ENCODE data around the gene PARP12.

Gene PARP12

DNA sequence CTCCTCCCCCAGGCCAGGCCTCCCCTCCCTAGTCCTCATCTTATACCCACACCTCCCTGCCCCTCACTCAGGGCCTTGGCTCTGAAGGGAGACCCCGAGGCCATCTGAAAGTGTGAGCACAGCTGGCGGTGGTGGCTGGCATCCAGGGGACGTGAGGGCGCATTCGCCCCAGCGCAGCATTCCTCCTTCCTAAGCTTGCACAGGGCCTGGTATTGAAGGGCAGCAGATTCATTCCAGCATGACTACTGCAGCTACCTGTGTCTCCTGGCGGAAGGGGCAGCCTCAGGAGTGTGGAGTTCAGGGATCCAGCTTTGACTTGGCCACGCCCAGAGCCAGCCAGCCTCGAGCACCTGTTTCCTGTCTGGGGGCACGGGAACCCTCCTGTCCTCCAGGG, 72.6 kb downstream of the PARP12 start:
- POLR2A ChIA-PET, result no interaction called here
- Histone ChIP-seq H3K36me3 (ENCODE audit: control insufficient read depth in 2 of 2, insufficient read depth in 1 of 2, low read length in 2 of 2) (no peaks in the 10 kb centered on the region), H3K9me3 (ENCODE audit: control insufficient read depth, insufficient read depth, low read depth, low read length) (no peaks in the 10 kb centered on the region), H3K27ac (ENCODE audit: extremely low read depth, low read depth, low read length) (no peak overlapping the region), H3K4me1 (ENCODE audit: control insufficient read depth, insufficient read depth, low read length) (no peaks in the 10 kb centered on the region), H3K4me3 (ENCODE audit: low read depth, low read length) (no peak overlapping the region)
- TF ChIP-seq ZNF792 (tag by site-specific recombination; IDR thresholded peaks at IDR 0.05) (no peak), GLI4 (tag by site-specific recombination; IDR thresholded peaks at IDR 0.05) (no peak), ZNF302 (tag by site-specific recombination; IDR thresholded peaks at IDR 0.05; ENCODE audit: low read depth) (no peak), MEIS1 (CRISPR knock-in tag; IDR thresholded peaks at IDR 0.05; ENCODE audit: borderline replicate concordance) (no peak), KLF9 (tag by site-specific recombination; IDR thresholded peaks at IDR 0.05; ENCODE audit: low read depth) (no peak), ZFHX2 (tag by site-specific recombination; conservative IDR thresholded peaks at IDR 0.05) (no peak), ZNF623 (tag by site-specific recombination; IDR thresholded peaks at IDR 0.05) (no peak), SCRT1 (tag by site-specific recombination; IDR thresholded peaks at IDR 0.05; ENCODE audit: borderline replicate concordance) (no peak), ZNF600 (tag by site-specific recombination; IDR thresholded peaks at IDR 0.05) (no peak), IKZF3 (tag by site-specific recombination; IDR thresholded peaks at IDR 0.05) (no peak), ZFP41 (tag by site-specific recombination; IDR thresholded peaks at IDR 0.05; ENCODE audit: borderline replicate concordance) (no peak), ZNF664 (tag by site-specific recombination; IDR thresholded peaks at IDR 0.05) (no peak), ZBTB48 (tag by site-specific recombination; IDR thresholded peaks at IDR 0.05) (no peak)
- TF ChIP-seq, protein P1, sequence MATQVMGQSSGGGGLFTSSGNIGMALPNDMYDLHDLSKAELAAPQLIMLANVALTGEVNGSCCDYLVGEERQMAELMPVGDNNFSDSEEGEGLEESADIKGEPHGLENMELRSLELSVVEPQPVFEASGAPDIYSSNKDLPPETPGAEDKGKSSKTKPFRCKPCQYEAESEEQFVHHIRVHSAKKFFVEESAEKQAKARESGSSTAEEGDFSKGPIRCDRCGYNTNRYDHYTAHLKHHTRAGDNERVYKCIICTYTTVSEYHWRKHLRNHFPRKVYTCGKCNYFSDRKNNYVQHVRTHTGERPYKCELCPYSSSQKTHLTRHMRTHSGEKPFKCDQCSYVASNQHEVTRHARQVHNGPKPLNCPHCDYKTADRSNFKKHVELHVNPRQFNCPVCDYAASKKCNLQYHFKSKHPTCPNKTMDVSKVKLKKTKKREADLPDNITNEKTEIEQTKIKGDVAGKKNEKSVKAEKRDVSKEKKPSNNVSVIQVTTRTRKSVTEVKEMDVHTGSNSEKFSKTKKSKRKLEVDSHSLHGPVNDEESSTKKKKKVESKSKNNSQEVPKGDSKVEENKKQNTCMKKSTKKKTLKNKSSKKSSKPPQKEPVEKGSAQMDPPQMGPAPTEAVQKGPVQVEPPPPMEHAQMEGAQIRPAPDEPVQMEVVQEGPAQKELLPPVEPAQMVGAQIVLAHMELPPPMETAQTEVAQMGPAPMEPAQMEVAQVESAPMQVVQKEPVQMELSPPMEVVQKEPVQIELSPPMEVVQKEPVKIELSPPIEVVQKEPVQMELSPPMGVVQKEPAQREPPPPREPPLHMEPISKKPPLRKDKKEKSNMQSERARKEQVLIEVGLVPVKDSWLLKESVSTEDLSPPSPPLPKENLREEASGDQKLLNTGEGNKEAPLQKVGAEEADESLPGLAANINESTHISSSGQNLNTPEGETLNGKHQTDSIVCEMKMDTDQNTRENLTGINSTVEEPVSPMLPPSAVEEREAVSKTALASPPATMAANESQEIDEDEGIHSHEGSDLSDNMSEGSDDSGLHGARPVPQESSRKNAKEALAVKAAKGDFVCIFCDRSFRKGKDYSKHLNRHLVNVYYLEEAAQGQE (tag by site-specific recombination; IDR thresholded peaks at IDR 0.05), result no peak
- TF ChIP-seq, protein P2, sequence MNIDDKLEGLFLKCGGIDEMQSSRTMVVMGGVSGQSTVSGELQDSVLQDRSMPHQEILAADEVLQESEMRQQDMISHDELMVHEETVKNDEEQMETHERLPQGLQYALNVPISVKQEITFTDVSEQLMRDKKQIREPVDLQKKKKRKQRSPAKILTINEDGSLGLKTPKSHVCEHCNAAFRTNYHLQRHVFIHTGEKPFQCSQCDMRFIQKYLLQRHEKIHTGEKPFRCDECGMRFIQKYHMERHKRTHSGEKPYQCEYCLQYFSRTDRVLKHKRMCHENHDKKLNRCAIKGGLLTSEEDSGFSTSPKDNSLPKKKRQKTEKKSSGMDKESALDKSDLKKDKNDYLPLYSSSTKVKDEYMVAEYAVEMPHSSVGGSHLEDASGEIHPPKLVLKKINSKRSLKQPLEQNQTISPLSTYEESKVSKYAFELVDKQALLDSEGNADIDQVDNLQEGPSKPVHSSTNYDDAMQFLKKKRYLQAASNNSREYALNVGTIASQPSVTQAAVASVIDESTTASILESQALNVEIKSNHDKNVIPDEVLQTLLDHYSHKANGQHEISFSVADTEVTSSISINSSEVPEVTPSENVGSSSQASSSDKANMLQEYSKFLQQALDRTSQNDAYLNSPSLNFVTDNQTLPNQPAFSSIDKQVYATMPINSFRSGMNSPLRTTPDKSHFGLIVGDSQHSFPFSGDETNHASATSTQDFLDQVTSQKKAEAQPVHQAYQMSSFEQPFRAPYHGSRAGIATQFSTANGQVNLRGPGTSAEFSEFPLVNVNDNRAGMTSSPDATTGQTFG (tag by site-specific recombination; IDR thresholded peaks at IDR 0.05; ENCODE audit: borderline replicate concordance), result no peak
- TF ChIP-seq, protein P3, sequence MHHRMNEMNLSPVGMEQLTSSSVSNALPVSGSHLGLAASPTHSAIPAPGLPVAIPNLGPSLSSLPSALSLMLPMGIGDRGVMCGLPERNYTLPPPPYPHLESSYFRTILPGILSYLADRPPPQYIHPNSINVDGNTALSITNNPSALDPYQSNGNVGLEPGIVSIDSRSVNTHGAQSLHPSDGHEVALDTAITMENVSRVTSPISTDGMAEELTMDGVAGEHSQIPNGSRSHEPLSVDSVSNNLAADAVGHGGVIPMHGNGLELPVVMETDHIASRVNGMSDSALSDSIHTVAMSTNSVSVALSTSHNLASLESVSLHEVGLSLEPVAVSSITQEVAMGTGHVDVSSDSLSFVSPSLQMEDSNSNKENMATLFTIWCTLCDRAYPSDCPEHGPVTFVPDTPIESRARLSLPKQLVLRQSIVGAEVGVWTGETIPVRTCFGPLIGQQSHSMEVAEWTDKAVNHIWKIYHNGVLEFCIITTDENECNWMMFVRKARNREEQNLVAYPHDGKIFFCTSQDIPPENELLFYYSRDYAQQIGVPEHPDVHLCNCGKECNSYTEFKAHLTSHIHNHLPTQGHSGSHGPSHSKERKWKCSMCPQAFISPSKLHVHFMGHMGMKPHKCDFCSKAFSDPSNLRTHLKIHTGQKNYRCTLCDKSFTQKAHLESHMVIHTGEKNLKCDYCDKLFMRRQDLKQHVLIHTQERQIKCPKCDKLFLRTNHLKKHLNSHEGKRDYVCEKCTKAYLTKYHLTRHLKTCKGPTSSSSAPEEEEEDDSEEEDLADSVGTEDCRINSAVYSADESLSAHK (tag by site-specific recombination; IDR thresholded peaks at IDR 0.05), result no peak
- TF ChIP-seq, protein P4, sequence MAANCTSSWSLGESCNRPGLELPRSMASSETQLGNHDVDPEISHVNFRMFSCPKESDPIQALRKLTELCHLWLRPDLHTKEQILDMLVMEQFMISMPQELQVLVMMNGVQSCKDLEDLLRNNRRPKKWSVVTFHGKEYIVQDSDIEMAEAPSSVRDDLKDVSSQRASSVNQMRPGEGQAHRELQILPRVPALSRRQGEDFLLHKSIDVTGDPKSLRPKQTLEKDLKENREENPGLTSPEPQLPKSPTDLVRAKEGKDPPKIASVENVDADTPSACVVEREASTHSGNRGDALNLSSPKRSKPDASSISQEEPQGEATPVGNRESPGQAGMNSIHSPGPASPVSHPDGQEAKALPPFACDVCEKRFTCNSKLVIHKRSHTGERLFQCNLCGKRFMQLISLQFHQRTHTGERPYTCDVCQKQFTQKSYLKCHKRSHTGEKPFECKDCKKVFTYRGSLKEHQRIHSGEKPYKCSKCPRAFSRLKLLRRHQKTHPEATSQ (tag by site-specific recombination; IDR thresholded peaks at IDR 0.05), result no peak
- CTCF ChIA-PET, result interaction anchor here (0.5 to 1.8 kb wide), 2 partner anchors 320 to 369 kb away, joined by 3 to 4 read pairs; no protein-coding TSS in a partner anchor

All from HEK293 (cell line).